ENCODE results near the gene IGSF23.

The IGSF23 gene

GRCh38 chr19:44672226-44672625 is 58.9 kb downstream of the IGSF23 start:
- no peak for DNase-seq (ENCODE audit: extremely low read depth, low read depth)
- TF ChIP-seq, protein P1, sequence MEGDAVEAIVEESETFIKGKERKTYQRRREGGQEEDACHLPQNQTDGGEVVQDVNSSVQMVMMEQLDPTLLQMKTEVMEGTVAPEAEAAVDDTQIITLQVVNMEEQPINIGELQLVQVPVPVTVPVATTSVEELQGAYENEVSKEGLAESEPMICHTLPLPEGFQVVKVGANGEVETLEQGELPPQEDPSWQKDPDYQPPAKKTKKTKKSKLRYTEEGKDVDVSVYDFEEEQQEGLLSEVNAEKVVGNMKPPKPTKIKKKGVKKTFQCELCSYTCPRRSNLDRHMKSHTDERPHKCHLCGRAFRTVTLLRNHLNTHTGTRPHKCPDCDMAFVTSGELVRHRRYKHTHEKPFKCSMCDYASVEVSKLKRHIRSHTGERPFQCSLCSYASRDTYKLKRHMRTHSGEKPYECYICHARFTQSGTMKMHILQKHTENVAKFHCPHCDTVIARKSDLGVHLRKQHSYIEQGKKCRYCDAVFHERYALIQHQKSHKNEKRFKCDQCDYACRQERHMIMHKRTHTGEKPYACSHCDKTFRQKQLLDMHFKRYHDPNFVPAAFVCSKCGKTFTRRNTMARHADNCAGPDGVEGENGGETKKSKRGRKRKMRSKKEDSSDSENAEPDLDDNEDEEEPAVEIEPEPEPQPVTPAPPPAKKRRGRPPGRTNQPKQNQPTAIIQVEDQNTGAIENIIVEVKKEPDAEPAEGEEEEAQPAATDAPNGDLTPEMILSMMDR (IDR thresholded peaks at IDR 0.05; ENCODE audit: low read depth, low read length, missing control alignments), result no peak
- no peak overlapping the region for H3K4me3 ChIP-seq (replicated peaks; ENCODE audit: low read depth, low read length)

DNA sequence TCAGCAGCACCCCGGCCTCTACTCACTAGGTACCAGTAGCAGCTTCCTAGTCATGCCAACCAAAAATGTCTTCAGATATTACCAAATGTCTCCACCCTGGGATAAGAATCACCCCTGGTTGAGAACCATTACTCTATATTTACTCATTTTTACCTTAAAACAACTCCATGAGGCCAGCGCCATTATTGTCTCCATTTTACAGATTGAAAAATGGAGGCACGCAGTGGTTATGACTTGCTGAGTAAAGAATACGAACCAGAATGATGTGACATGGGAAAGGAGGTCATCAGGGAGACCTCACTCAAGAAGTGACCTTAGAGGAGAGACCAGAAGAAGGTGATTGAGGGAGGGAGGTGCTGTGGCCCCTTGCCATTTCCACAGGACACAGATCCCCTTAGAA is 60.1 kb downstream of the IGSF23 start:
- no peak for DNase-seq (ENCODE audit: extremely low read depth, low read depth)
- TF ChIP-seq, protein P1 (IDR thresholded peaks at IDR 0.05; ENCODE audit: low read depth, low read length, missing control alignments), result no peak
- no peak overlapping the region for H3K4me3 ChIP-seq (replicated peaks; ENCODE audit: low read depth, low read length)

- no peak overlapping the region for H3K4me3 ChIP-seq (replicated peaks; ENCODE audit: low read depth, low read length)
- TF ChIP-seq, protein P1 (IDR thresholded peaks at IDR 0.05; ENCODE audit: low read depth, low read length, missing control alignments), result no peak
- DNase-seq (ENCODE audit: extremely low read depth, low read depth), result no peak
Observed at GRCh38 chr19:44675521-44675920, 62.2 kb downstream of the IGSF23 start.

- no peak for DNase-seq (ENCODE audit: extremely low read depth, low read depth)
- TF ChIP-seq, protein P1 (IDR thresholded peaks at IDR 0.05; ENCODE audit: low read depth, low read length, missing control alignments), result no peak
- no peak overlapping the region for H3K4me3 ChIP-seq (replicated peaks; ENCODE audit: low read depth, low read length)
Observed at GRCh38 chr19:44677019-44677811, 63.9 kb downstream of the IGSF23 start.

GRCh38 chr19:44680536-44680935 is 67.2 kb downstream of the IGSF23 start:
- no peak for DNase-seq (ENCODE audit: extremely low read depth, low read depth)
- TF ChIP-seq, protein P1 (IDR thresholded peaks at IDR 0.05; ENCODE audit: low read depth, low read length, missing control alignments), result no peak

GRCh38 chr19:44681992-44682790 is 68.8 kb downstream of the IGSF23 start:
- no peak for DNase-seq (ENCODE audit: extremely low read depth, low read depth)
- TF ChIP-seq, protein P1 (IDR thresholded peaks at IDR 0.05; ENCODE audit: low read depth, low read length, missing control alignments), result no peak
- no peak overlapping the region for H3K4me3 ChIP-seq (replicated peaks; ENCODE audit: low read depth, low read length)

More at GRCh38 chr19:44680536-44680935, 67.2 kb downstream of the IGSF23 start:
- no peak overlapping the region for H3K4me3 ChIP-seq (replicated peaks; ENCODE audit: low read depth, low read length)

All from HFF-Myc (cell line).